Natural killer cell (primary cell): Measurements from ENCODE around the gene AMPD3. TPM values are rescaled to one million over a fixed set of nuclear protein-coding genes. Genes with fewer than 3 reads are reported as not detected.

ENCODE experiments used
- ATAC-seq, 3 donors: fragments of 150-1000 bp in 2 of 3; fragments of 200-7000 bp in 1 of 3; cut with Tn5 transposase; 1 replicate in 1 of 3; 2 replicates in 2 of 3; pipeline ENCODE4 v1.10.0; 2021; ENCODE audit warnings: mild to moderate bottlenecking in 2 of 3, moderate library complexity in 2 of 3
- DNase-seq, 2 donors: peaks; one replicate each; pipeline versions ENCODE4 v3.0.0 to v3.0.0-alpha.2; 2013 to 2021; ENCODE audit warnings: mixed read lengths in 1 of 2
- H3K27ac ChIP-seq: one replicate; pipeline ENCODE4 v1.5.1; 2013; ENCODE audit warnings: mild to moderate bottlenecking, low read length
- H3K27me3 ChIP-seq: one replicate; pipeline ENCODE4 v1.6.1; 2013; ENCODE audit warnings: low read length; ENCODE audit not compliant: control insufficient read depth, insufficient read depth
- H3K36me3 ChIP-seq: one replicate; pipeline ENCODE4 v1.6.1; 2013; ENCODE audit warnings: low read length; ENCODE audit not compliant: control insufficient read depth, insufficient read depth
- H3K4me1 ChIP-seq: one replicate; pipeline ENCODE4 v1.6.1; 2013; ENCODE audit warnings: low read length; ENCODE audit not compliant: control insufficient read depth, insufficient read depth
- H3K4me3 ChIP-seq: one replicate; pipeline ENCODE4 v1.5.1; 2013; ENCODE audit warnings: low read length
- H3K9me3 ChIP-seq: one replicate; pipeline ENCODE4 v1.6.1; 2013; ENCODE audit warnings: low read length; ENCODE audit not compliant: control insufficient read depth, insufficient read depth
- H3K27ac Mint-ChIP-seq, 2 donors: one replicate each; pipeline ENCODE4 v1.8.0; 2022; ENCODE audit warnings: mild to moderate bottlenecking in 2 of 2, mixed read lengths in 2 of 2, moderate library complexity in 1 of 2
- H3K27me3 Mint-ChIP-seq, 2 donors: one replicate each; pipeline ENCODE4 v1.8.0; 2022; ENCODE audit warnings: low read depth in 2 of 2, mixed read lengths in 2 of 2
- H3K36me3 Mint-ChIP-seq: one replicate; pipeline ENCODE4 v1.8.0; 2022; ENCODE audit warnings: mixed read lengths
- H3K4me1 Mint-ChIP-seq, 2 donors: one replicate each; pipeline ENCODE4 v1.8.0; 2022; ENCODE audit warnings: mixed read lengths in 2 of 2
- H3K4me3 Mint-ChIP-seq: one replicate; pipeline ENCODE4 v1.8.0; 2022; ENCODE audit warnings: mild to moderate bottlenecking, moderate library complexity, mixed read lengths
- H3K9me3 Mint-ChIP-seq, 2 donors: one replicate each; pipeline ENCODE4 v1.8.0; 2022; ENCODE audit warnings: mixed read lengths in 2 of 2
- CTCF ChIP-seq: fragments of 200-600 bp; IDR thresholded peaks from one replicate; pipeline ENCODE4 v1.8.0; 2022; ENCODE audit warnings: antibody characterized with exemption
- WGBS: methylation state at CpG from one replicate; pipeline ENCODE4 v1.1.7; 2013; ENCODE audit warnings: missing lambda C conversion rate; ENCODE audit not compliant: insufficient coverage; 5-methylcytosine and 5-hydroxymethylcytosine counted together
- intact Hi-C: fragments of 100-400 bp; cut with micrococcal nuclease; formaldehyde crosslinking; loops from one replicate; pipeline ENCODE4 v1.14.2; 2022
- total RNA-seq, 4 donors: library from RNA; stranded (reverse); fragments of 120-200 nt in 1 of 4; gene quantifications; one replicate each; pipeline versions ENCODE4 v1.2.3 to v1.2.4, GENCODE V29; 2013 to 2022

AMPD3 gene
- total RNA-seq, 3 donors from 2014 or later (not counting 1 experiment from before 2014, with no cell fraction given): 5.5 to 9.2 (median 6.8) TPM

- intact Hi-C loops: no loop called here
- Histone ChIP-seq H3K9me3 (no peaks in the 10 kb centered on the region), H3K4me3 (no peak overlapping the region), H3K36me3 (no peaks in the 10 kb centered on the region), H3K4me1 (peaks cover 19% of the 10 kb centered on the region), H3K27ac (no peak overlapping the region), H3K27me3 (no peaks in the 10 kb centered on the region)
- H3K4me3 Mint-ChIP-seq: peak overlapping the region; percentile 75
- 96% methylated on average over 12 of the region's 13 CpGs for WGBS
- peaks cover 0 to 2% of the 10 kb centered on the region in 2 donors for H3K27me3 Mint-ChIP-seq
- no peaks in the 10 kb centered on the region for H3K9me3 Mint-ChIP-seq
- peaks cover 45 to 56% of the 10 kb centered on the region in 2 donors for H3K4me1 Mint-ChIP-seq
- no peaks in the 10 kb centered on the region for H3K36me3 Mint-ChIP-seq
- ATAC-seq (no peak), DNase-seq (no peak)
- no peak for TF ChIP-seq CTCF
- peak overlapping the region in 1 of 2 donors; percentile 87 for H3K27ac Mint-ChIP-seq
These were observed 47.0 kb upstream of the AMPD3 start for GRCh38 chr11:10407749-10408685.

- Mint-ChIP-seq H3K36me3 (no peaks in the 10 kb centered on the region), H3K4me1 (peaks cover 57 to 68% of the 10 kb centered on the region in 2 donors), H3K27me3 (peaks cover 0 to 3% of the 10 kb centered on the region in 2 donors), H3K4me3 (peak overlapping the region; percentile 39), H3K9me3 (no peaks in the 10 kb centered on the region), H3K27ac (peak overlapping the region in 1 of 2 donors; percentile 87)
- no peaks in the 10 kb centered on the region for H3K36me3 ChIP-seq
- H3K27ac ChIP-seq: no peak overlapping the region
- no peaks in the 10 kb centered on the region for H3K9me3 ChIP-seq
- intact Hi-C loops: no loop called here
- ATAC-seq (peak in 1 of 3 donors; percentile 48), DNase-seq (no peak)
- no peaks in the 10 kb centered on the region for H3K27me3 ChIP-seq
- H3K4me3 ChIP-seq: no peak overlapping the region
- no peak for TF ChIP-seq CTCF
- peaks cover 31% of the 10 kb centered on the region for H3K4me1 ChIP-seq
- 53% methylated on average over 3 of the region's 3 CpGs for WGBS
These were observed 45.8 kb upstream of the AMPD3 start for GRCh38 chr11:10409207-10409661.

GRCh38 chr11:10410106-10410843, 44.8 kb upstream of the AMPD3 start:
- WGBS: 90% methylated on average over 8 of the region's 8 CpGs
- H3K27ac Mint-ChIP-seq: no peak overlapping the region

More at GRCh38 chr11:10410106-10410843, 44.8 kb upstream of the AMPD3 start:
- Mint-ChIP-seq H3K27me3 (peaks cover 0 to 3% of the 10 kb centered on the region in 2 donors), H3K9me3 (no peaks in the 10 kb centered on the region), H3K4me3 (no peak overlapping the region), H3K36me3 (no peaks in the 10 kb centered on the region), H3K4me1 (peaks cover 68 to 78% of the 10 kb centered on the region in 2 donors)
- no peak overlapping the region for H3K4me3 ChIP-seq
- no peaks in the 10 kb centered on the region for H3K9me3 ChIP-seq
- intact Hi-C loops: loop anchor here (5.0 kb wide), 2 partner anchors 47 to 132 kb away; partner anchors contain the start of genes AMPD3 and RNF141
- DNase-seq (no peak), ATAC-seq (no peak)
- TF ChIP-seq CTCF: no peak
- no peaks in the 10 kb centered on the region for H3K27me3 ChIP-seq
- no peaks in the 10 kb centered on the region for H3K36me3 ChIP-seq
- peaks cover 42% of the 10 kb centered on the region for H3K4me1 ChIP-seq
- no peak overlapping the region for H3K27ac ChIP-seq
